Astrocyte (in vitro differentiated cells and primary cell): ENCODE measurements around the gene ZNF618.

Source experiments
- EZH2 ChIP-seq: IDR thresholded peaks from 2 replicates; pipeline ENCODE4 v1.6.1; 2012; ENCODE audit warnings: mild to moderate bottlenecking, low read length, inconsistent platforms; ENCODE audit not compliant: insufficient read depth
- TF ChIP-seq, protein P1 (sequence below): IDR thresholded peaks from 2 replicates; pipeline ENCODE4 v1.5.1; 2011; ENCODE audit warnings: low read depth, mild to moderate bottlenecking, inconsistent platforms, low read length, moderate library complexity; ENCODE audit not compliant: insufficient read depth

DNA sequence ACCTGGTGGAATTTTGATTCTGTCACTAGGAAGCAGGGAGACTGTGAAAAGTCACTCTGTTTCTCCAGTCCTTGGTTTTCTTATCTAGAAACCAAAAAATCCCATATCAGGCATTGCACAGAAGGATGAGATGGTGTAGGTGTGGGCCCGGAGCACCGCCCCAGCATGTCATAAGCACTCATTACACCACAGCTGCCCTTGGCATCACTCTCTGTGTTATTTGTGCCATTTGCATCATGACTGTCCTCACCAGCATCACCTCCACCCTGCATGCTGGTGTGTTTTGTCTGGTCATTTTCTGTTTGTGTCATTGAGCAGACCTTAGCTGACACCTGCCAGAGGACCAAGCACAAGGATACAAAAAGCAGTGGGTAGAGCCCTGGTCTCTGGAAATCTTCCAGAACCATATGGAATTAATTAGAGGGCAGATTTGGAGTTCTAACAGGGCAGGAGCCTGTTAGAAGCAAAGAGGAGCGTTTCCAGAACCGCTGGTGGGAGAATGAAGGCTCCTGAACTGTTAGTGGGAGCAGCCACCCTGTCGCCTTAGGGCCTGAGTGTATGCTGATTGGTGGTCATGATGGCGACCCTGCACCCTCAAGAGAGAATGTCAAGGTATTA, 102.7 kb downstream of the ZNF618 start:
- TF ChIP-seq, protein P1, sequence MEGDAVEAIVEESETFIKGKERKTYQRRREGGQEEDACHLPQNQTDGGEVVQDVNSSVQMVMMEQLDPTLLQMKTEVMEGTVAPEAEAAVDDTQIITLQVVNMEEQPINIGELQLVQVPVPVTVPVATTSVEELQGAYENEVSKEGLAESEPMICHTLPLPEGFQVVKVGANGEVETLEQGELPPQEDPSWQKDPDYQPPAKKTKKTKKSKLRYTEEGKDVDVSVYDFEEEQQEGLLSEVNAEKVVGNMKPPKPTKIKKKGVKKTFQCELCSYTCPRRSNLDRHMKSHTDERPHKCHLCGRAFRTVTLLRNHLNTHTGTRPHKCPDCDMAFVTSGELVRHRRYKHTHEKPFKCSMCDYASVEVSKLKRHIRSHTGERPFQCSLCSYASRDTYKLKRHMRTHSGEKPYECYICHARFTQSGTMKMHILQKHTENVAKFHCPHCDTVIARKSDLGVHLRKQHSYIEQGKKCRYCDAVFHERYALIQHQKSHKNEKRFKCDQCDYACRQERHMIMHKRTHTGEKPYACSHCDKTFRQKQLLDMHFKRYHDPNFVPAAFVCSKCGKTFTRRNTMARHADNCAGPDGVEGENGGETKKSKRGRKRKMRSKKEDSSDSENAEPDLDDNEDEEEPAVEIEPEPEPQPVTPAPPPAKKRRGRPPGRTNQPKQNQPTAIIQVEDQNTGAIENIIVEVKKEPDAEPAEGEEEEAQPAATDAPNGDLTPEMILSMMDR, result no peak
- TF ChIP-seq EZH2, result no peak
